HG03460 (cell line): ENCODE data around the gene EXT2.

Source experiments
- ATAC-seq: cut with Tn5 transposase; IDR thresholded peaks from one replicate; pipeline ENCODE4 v1.9.1; 2021; ENCODE audit not compliant: unreplicated experiment

Gene EXT2

GRCh38 chr11:44162662-44163061, 67.2 kb downstream of the EXT2 start:
- no peak for ATAC-seq

- no peak for ATAC-seq
These were observed 70.0 kb downstream of the EXT2 start for GRCh38 chr11:44165432-44165831.

DNA sequence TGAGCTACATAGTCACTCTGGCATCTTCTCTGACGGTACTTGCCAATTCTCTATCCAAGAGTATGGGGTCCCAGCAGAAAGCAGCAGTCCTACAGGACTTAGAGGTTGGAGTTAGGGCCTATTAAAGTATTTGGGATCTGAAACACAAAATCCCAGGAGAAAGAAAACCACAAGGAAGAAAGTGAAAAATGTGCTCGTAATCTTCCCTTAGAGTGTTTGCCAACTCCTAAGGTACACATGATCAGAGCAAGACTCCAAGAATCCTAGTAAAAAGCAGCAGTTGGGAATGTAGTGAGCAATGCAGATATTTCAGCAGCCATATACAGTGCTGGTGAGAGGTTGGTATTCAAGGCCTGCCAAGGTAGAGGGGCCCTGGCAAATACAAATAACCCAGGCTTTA, 71.6 kb downstream of the EXT2 start:
- ATAC-seq = no peak

- ATAC-seq = no peak
These were observed 76.0 kb downstream of the EXT2 start for GRCh38 chr11:44171518-44171917.

- ATAC-seq = no peak
These were observed 77.5 kb downstream of the EXT2 start for GRCh38 chr11:44172966-44173365.

DNA sequence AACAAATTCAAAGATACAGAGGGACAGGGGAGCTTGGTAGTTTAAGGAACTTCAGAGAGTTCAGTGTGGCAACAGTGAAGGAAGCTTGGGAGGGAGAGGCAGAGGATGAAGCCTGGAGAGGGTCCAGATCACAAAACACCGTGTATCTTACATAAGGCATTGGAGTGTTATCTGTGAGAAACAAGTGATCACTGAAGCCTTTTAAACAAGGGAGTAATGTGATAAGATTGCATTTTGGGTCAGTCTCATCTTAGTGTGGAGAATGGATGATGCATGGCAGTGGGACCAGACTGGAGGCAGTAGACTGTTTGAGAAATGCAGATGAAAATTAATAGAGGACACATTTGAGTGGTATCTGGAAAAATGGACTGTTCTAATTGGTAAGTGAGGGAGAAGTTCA, 79.4 kb downstream of the EXT2 start:
- ATAC-seq = no peak

- ATAC-seq = no peak
These were observed 81.2 kb downstream of the EXT2 start for GRCh38 chr11:44176546-44177213.

GRCh38 chr11:44177905-44178304, 82.4 kb downstream of the EXT2 start:
- no peak for ATAC-seq

DNA sequence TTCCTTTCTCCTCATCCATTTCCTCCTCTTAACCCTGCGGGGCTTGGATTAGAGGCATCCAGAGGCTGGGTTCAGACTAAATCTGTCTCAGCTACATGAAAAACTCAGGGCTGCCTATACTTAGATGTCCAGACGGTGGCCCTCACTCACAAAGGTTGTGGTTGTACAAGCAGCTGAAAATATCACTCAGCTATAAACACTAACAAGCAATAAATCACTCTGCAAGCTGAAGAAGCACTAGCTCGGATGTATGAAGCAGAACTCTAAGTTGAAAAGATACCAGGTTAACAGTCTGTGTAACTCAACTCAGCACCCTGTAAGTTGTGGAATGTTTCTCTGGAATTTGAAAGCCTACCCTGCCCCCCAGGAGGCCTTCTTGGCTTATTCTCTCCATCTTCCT, 82.9 kb downstream of the EXT2 start:
- no peak for ATAC-seq

DNA sequence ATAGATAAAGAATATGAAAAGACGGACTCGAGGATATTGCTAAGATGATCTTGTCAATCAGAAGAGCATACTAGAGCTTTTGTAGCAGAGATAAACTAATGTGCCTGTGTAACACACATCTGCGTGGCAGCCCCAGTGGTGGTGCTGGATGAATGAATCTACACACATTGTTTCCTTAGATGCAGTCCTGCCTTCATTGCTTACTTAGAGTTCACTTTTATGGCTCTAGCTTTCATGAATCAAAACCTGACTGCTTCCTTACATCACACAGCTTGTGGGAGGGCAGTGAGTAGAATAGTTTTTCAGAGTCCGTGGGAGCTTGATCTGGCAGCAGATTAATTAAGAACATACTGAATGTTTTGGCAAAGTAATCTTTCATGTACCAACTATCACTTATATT, 83.7 kb downstream of the EXT2 start:
- ATAC-seq = no peak

- ATAC-seq = no peak
These were observed 84.6 kb downstream of the EXT2 start for GRCh38 chr11:44180107-44180506.

DNA sequence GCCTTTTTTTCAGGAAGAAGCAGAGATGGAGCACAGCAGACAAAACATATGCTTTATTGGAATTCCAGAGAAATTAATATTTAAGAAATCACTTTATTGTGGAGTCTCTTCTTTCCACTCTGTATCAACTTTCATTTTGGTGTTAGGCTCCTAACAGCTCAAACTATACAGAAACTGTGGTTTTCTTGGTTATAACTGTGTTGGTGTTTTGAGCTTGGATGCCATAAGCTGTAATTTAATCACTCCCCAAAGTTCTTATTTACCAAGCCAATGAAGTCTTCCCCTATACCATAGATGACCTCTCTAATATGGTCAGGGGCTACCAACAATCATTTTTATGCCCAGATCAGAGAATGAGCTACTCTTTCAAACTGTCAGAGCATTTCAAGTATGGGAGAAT, 90.0 kb downstream of the EXT2 start:
- no peak for ATAC-seq

DNA sequence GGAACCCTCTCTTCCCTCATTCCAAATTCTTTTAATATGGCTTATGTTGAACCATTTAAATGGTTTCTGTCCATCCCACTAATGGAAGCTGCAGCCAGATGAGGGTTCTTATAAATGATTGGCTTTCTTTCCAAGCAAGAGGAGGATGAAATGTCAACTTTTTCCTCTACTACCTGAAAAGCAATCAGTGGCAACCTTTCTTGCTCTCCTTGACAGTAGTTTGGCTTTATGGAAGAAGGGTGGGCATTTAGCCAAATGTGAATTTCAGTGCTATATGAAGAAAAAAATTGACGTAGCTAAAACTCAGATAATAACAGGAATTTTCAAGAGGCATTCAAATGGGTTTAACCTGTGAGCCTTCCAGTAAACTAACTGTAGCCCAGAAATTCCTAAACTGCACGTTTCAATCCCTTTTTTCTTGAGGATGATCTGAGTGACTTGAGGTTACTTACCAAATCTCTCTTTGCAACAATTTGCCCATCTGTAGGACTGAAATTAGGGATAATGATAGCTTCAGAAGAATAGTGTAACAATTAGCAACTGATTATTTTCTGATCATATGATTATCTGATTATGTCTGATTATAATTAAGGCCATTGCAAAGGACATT, 90.9 kb downstream of the EXT2 start:
- ATAC-seq = no peak

GRCh38 chr11:44188643-44189042, 93.2 kb downstream of the EXT2 start:
- no peak for ATAC-seq

GRCh38 chr11:44189986-44190882, 94.8 kb downstream of the EXT2 start:
- no peak for ATAC-seq

- no peak for ATAC-seq
These were observed 95.4 kb downstream of the EXT2 start for GRCh38 chr11:44190883-44191230.

GRCh38 chr11:44191322-44192016, 96.0 kb downstream of the EXT2 start:
- ATAC-seq = no peak

DNA sequence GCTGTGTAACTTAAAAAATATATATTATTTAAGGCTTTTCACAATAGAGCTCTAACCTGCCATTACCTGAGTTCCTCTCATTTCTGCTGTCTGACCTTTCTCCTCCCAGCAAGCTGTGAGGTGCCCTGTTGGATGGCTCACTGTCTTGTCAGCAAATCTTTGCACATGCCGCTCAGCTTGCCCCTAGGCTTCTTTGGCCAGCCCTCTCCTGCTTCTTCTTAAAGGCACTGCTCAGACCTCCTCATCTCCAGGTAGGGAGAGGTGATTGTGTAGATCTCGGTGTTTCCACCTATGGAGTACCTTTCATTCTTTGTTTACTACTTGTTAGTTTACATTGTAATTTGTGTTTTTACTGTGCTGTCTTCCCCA, 96.5 kb downstream of the EXT2 start:
- ATAC-seq = no peak

GRCh38 chr11:44192462-44193100, 97.1 kb downstream of the EXT2 start:
- no peak for ATAC-seq

GRCh38 chr11:44193856-44194255, 98.4 kb downstream of the EXT2 start:
- no peak for ATAC-seq

GRCh38 chr11:44198146-44198724, 102.8 kb downstream of the EXT2 start:
- no peak for ATAC-seq
